Measurements from ENCODE around the gene RPS27A.
"Not testable (repeated sequence)": the region's sequence is repeated elsewhere in the genome, so short reads cannot be mapped to it uniquely, and the experiment has no call there.

Gene RPS27A

DNA sequence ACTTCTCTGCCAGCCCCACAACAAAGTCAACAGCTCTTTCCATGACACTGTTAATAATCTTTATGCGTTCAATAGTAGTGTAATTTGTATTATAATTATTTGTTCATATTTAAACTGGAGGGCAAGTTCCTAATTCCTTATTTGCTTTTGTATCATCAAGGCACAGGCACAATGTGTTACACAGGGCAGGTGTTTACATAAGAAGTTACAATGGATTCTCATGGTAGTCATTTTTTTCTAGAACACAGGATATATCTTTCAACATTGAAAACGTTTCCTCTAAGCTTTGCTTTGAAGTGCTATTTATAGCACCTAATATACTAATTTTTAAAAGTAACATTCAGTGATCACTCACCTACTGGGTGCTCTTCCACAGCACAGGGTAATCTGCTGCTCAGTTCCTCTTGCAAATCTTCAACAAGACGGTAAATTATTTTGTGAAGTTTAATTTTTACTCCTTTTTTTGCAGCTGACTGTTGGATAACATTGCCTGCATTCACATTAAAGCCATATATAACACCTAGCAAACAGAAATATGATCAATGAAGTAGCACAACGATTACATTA, 7.3 kb downstream of the RPS27A start:
- no peak for DNase-seq

DNA sequence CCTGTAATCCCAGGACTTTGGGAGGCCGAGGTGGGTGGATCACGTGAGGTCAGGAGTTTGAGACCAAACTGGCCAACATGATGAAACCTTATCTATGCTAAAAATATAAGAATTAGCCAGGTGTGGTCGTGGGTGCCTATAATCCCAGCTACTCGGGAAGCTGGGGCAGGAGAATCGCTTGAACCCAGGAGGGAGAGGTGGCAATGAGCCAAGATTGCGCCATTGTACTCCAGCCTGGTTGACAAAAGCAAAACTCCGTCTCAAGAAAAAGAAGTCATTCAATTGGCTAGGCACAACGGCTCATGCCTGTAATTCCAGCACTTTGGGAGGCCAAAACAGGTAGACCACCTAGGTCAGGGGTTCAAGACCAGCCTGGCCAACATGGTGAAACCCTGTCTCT, 9.1 kb downstream of the RPS27A start:
- not testable (repeated sequence) for DNase-seq

DNA sequence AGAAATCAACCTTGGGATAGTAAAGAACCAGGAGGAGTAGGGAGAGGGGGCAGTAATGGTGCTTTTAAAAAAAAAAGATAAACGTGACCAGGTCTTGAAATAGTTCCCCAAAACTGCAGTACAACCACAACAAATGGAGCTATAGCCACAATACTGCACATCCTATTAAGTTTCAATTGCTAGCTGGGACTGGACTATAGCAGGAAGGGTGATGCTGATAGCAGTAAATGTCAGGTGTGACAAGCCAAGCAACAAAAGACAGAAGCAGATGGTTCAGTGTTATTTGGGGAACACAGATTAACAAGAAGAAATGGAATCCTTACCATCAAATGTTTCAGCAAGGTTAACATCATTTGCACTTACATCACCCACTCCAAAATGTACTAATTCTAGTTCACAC, 10.1 kb downstream of the RPS27A start:
- no peak for DNase-seq

DNA sequence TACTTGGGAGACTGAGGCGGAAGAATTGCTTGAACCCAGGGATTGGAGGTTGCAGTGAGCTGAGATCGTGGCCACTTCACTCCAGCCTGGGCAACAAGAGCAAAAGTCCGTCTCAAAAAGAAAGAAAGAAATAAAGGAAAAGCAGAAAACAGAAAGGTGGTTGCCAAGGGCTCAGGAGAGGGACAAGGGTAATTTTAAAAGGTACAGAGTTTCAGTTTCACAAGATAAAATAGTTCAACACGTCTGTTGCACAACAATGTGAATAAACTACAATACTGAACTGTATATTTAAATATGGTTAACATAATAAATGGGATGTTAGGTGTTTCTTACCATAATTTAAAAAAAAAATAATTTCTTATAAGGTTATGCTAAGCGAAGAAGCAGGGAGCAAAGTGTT, 12.9 kb downstream of the RPS27A start:
- no peak for DNase-seq

DNA sequence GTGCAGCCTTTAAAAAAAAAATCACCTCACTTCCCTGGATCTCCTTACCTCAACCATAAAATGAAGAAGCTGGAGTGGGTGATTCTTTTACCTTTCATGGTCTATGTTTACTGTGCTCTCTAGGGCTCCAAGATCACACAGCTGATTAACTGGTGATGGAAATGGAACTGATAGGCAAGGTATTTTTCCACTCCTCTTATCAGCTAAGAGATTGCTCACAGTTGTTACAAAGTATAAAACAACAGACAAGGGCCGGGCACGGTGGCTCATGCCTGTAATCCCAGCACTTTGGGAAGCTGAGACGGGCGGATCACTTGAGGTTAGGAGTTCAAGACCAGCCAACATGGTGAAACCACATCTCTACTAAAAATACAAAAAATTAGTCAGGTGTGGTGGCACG, 14.5 kb downstream of the RPS27A start:
- DNase-seq: no peak

DNA sequence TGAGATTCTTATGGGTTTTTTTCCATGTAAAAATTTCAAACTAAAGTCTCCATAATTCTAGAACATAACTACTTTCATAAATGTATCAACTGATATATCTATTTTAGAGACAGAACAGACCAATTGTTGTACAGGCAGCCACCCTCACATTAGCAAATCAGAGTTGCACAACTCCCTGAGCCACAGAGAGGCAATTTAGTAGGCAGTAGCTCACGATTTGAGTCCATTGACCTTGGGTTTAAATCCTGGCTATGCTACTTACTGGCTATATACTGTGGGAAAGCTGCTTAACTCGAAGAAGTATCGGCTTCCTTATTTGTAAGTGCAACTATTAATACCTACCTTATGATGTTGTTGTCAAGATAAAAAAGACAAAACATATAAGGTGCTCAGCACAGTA, 20.3 kb downstream of the RPS27A start:
- DNase-seq: no peak

DNA sequence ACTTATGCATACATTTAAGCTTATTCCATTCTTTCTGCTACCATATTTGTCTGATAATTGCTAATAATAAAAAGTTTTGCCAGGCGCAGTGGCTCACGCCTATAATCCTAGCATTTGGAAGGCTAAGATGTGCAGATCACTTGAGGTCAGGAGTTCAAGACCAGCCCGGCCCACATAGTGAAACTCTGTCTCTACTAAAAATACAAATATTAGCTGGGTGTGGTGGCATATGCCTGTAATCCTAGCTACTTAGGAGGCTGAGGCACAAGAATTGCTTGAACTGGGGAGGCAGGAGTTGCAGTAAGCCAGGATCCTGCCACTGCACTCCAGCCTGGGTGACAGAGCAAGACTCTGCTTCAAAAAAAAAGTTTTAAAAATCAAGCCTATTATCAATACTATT, 27.1 kb downstream of the RPS27A start:
- not testable (repeated sequence) for DNase-seq

DNA sequence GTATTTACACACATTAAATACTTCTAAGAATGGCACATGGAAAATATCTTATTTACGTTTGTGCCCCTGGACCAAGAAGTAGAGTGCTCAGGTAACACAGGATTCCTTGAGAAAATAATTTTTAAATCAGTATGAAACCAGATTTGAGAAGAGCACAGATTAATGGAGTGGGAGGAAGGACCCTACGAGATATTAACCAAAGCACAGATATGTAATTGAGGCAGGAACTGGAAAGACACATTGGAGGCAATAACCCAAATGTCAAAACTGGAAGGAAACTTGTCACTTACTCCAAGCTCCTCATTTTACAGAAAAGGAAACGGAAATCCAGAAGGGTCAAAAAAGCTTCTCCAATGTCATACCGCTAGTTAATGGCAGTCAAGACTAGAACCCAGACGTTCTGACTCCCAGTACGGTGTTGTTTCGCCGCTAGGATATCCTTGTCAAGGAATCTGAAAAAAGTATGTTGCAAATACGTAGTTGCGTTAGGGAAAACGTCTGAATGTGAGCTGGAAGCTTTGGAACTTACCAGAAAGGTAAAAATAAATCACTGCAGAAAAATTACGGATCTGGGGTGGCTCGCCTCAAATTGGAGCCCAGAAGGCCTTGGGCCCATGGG, 35.9 kb downstream of the RPS27A start:
- DNase-seq: no peak

DNA sequence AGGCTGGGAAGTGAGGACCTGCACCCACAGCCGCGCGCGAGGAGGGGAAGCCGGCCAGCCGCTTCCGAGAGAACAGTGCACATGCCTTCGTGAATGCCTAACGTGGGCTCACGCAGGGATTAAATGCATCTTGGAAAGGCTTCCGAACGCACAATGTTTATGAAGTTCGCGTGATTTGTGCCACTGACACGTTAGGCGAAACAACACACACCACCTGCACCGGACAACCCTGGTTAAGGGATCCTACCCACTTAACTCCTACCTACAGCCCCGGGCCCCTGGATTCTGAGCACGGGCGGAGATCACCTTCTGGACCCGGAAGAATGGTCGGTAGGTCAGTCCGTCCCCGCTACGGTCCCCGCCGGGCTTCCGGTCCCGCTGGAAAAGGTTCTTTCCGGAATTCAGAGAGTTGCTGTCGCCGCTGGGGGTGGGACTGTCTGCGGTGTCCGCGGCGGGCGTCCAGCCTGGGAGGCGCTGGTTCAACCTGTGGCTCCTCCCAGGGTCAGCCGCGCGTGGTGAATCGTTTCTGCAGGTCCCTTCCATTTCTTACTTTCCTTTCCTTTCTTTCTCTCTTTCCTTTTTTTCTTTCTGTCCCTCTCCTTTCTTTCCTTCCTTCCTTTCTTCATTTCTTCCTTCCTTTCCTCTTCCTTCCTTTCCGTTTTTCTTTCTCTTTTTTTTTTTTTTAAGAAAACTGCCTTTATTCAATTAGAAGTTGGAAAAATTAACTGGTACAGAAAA, 36.6 kb downstream of the RPS27A start, which contains the start of gene MTIF2:
MTIF2 (minus strand) TSS at position 325 of the 738 bp plus-strand sequence. CDS start 5,373 bp downstream, outside the sequence.
- peak; percentile 93 for DNase-seq

DNA sequence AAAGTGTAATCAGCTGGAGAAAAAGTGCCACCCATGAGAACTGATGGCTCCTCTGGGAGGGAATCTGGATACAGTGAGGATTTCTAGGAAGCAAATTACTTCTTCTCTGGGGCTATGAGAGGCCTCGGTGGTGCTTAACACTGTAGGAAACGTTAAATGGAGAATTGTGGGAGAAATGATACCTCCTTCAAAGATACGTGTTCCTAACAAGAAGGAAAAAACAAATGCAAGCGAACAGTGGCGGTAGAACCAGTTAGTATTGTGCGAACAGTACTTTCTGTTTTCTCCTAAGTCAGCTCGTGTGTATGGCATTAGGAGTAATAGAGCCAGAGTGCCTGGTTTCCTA, 37.1 kb downstream of the RPS27A start:
- DNase-seq: no peak

DNA sequence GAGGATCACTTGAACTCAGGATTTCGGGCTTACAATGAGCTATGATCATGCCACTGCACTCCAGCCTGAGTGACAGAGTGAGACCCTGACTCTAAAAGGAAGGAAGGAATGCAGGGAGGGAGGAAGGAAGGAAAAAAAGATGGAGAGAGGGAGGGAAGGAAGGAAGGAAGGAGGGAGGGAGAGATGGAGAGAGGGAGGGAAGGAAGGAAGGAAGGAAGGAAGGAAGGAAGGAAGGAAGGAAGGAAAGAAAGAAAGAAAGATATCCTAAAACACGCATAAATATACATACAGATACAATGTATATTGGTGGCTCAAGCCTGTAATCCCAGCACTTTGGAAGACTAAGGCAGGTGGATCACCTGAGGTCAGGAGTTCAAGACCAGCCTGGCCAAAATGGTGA, 41.9 kb downstream of the RPS27A start:
- DNase-seq: not testable (repeated sequence)

DNA sequence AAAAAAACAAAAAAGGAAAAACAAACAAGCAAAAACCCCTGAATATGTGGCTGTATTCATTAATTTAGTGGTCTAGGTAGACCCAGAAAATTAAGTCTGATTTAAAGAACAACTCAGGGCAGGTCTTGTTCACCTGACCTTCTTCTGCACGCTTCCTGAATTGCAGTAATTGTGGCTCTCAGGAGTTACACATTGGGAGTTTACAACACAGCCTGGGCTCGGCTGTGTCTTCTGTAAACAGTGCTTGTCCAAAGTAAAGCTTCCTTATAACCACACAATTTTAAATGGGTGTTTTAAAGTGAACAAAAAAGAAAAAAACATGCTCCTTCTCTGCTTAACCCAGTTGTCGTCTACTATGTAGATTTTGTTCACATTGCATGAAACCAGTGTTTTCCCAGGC, 44.8 kb downstream of the RPS27A start:
- no peak for DNase-seq

DNA sequence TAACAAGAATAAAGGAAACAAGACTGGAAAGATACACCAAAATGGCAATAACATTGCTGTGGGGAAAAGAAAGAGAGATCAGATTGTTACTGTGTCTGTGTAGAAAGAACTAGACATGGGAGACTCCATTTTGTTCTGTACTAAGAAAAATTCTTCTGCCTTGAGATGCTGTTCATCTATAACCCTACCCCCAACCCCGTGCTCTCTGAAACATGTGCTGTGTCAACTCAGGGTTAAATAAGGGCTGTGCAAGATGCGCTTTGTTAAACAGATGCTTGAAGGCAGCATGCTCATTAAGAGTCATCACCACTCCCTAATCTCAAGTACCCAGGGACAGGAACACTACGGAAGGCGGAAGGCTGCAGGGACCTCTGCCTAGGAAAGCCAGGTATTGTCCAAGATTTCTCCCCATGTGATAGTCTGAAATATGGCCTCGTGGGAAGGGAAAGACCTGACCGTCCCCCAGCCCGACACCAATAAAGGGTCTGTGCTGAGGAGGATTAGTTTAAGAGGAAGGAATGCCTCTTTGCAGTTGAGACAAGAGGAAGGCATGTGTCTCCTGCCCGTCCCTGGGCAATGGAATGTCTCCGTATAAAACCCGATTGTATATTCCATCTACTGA, 46.8 kb downstream of the RPS27A start:
- DNase-seq: not testable (repeated sequence)

DNA sequence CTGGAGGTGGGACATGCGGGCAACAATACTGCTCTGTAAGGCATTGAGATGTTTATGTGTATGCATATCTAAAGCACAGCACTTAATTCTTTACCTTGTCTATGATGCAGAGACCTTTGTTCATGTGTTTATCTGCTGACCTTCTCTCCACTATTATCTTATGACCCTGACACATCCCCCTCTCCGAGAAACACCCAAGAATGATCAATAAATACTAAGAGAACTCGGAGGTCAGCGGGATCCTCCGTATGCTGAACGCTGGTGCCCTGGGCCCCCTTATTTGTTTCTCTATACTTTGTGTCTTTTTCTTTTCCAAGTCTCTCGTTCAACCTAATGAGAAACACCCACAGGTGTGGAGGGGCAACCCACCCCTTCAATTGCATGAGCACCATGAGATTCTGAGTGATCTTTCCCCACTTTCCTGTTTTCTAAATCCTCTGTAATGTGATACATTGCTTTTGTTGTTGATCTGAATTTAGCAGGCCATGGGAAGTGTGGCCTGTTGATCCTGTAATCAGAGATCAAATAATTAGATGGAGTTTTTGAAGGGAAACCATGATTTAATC, 47.5 kb downstream of the RPS27A start:
- DNase-seq: not testable (repeated sequence)

DNA sequence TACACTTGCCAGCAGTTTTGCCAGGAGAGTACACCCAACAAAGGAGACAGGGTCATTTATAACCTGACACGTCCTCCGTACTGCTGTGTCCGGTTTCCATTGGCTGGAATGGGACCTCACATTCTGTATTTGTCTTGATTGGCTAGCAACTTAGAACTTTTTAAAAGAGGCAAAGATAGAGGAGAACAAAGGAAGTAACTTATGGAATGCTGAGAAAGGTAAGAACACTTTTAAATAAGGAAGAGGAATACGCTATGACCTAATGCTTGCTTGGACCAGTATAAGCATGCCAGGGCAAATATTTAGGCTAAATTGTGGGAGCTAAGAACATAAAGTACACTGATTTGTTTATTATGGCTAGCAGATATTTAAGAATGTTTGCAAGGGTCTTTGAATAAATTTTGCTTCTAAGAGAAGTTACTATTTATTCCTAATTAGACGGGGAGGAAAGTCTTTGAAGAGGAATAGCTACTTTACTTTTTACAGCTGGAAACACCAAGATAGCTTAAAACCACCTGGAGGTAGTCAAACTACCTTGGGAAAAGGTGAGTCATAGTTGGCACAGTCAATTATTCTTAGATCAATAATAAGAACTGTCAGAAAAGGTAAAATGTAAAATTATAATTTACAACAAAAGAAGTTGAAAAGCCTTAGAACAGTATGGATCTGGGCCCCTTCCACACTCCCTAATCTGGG, 48.5 kb downstream of the RPS27A start:
- not testable (repeated sequence) for DNase-seq

DNA sequence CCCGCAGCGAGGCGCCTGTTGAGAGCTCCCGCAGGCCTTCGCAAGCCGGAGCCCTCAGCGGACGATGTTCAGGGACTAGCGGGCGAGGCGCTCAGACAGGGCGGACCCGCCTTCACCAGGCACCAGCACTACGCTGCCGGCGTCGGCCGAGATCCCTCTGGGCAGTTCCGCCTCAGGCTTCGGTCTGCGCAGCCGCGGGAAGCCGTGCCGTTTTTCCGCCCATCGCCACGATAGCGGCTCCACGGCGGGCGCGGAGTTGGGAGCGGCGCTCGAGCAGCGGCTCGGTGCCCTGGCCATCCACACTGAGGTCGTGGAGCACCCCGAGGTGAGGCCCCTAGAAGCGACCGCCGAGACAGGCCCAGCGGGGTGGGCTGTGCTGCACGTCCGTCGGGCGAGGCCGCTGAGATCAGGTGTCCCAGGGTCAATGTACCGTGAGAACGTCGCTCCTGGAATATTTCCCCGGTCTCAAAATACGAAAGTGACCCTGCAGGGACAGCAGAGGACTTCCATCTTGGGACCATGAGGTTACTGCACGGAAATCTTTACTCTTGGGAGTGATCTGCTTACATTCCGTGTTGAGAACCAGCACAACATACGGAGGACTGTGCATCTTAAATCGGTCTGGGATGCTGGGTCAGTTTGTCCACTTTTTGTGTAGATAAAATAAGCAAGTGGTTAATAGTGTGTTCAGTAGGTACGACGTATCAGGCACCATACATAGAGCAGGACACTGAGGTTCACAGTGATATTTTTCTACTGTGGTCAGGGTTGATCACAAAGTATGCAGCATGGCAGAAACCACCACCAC, 49.8 kb downstream of the RPS27A start:
- DNase-seq: peak; percentile 82

DNA sequence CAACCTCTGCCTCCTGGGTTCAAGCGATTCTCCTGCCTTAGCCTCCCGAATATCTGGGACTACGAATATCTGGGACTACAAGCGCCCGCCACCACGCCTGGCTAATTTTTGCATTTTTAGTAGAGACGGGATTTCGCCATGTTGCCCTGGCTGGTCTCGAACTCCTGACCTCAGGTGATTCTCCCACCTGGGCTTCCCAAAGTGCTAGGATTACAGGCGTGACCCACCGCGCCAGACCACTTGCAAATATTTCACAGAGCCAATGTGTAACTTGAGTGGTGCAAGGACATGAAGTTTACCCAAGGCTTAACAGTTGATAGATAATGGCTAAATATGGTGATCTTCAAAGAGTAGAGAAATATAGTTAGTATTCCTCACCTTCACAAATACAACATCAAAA, 50.6 kb downstream of the RPS27A start:
- DNase-seq: no peak

All from fibroblast of upper back skin (primary cell).